GM23338 (cell line): ENCODE data around the gene MED12L. TPM values are rescaled to one million over a fixed set of nuclear protein-coding genes. Genes with fewer than 3 reads are reported as not detected.

ENCODE experiments used
- ATAC-seq: fragments of 200-7000 bp; cut with Tn5 transposase; 3 replicates; pipeline ENCODE4 v1.9.1; 2020
- DNase-seq: peaks from one replicate; pipeline ENCODE4 v3.0.0-alpha.2; 2015; ENCODE audit warnings: low spot score
- H2AFZ ChIP-seq: fragments of 200-600 bp; sonication (generic); 2 replicates; pipeline ENCODE4 v1.8.0; 2016; ENCODE audit warnings: antibody characterized with exemption, mild to moderate bottlenecking, moderate library complexity
- H3F3A ChIP-seq: fragments of 200-600 bp; sonication (generic); replicated peaks from 2 replicates; pipeline ENCODE4 v1.8.0; 2017; ENCODE audit warnings: antibody characterized with exemption, mixed run types, low read depth
- H3K27ac ChIP-seq: fragments of 200-600 bp; sonication (generic); 2 replicates; pipeline ENCODE4 v1.6.1; 2016; ENCODE audit warnings: low read depth
- H3K27me3 ChIP-seq: fragments of 200-600 bp; sonication (generic); 2 replicates; pipeline ENCODE4 v1.8.0; 2016; ENCODE audit warnings: mild to moderate bottlenecking, mixed run types, moderate library complexity; ENCODE audit not compliant: insufficient read depth
- H3K36me3 ChIP-seq: fragments of 200-600 bp; sonication (generic); 2 replicates; pipeline ENCODE4 v1.8.0; 2016; ENCODE audit warnings: mild to moderate bottlenecking; ENCODE audit not compliant: insufficient read depth
- H3K4me1 ChIP-seq: fragments of 200-600 bp; sonication (generic); 2 replicates; pipeline ENCODE4 v1.8.0; 2016; ENCODE audit warnings: mild to moderate bottlenecking, moderate library complexity; ENCODE audit not compliant: insufficient read depth
- H3K4me2 ChIP-seq: fragments of 200-600 bp; sonication (generic); 2 replicates; pipeline ENCODE4 v1.7.1; 2017; ENCODE audit warnings: mixed run types
- H3K4me3 ChIP-seq: fragments of 200-600 bp; sonication (generic); 2 replicates; pipeline ENCODE4 v1.6.1; 2016; ENCODE audit warnings: mixed run types
- H3K79me2 ChIP-seq: fragments of 200-600 bp; sonication (generic); replicated peaks from 2 replicates; pipeline ENCODE4 v1.8.0; 2017; ENCODE audit warnings: mild to moderate bottlenecking; ENCODE audit not compliant: insufficient read depth
- H3K9me2 ChIP-seq: fragments of 200-600 bp; sonication (generic); 2 replicates; pipeline ENCODE4 v1.8.0; 2017; ENCODE audit not compliant: insufficient read depth
- H4K20me1 ChIP-seq: fragments of 200-600 bp; sonication (generic); replicated peaks from 2 replicates; pipeline ENCODE4 v1.8.0; 2017; ENCODE audit warnings: mild to moderate bottlenecking; ENCODE audit not compliant: insufficient read depth
- H3K27ac Mint-ChIP-seq: 2 replicates; pipeline ENCODE4 v1.8.0; 2020; ENCODE audit warnings: inconsistent platforms, mild to moderate bottlenecking, moderate library complexity, mixed read lengths
- H3K27me3 Mint-ChIP-seq: 3 replicates; pipeline ENCODE4 v1.8.0; 2022; ENCODE audit warnings: low read depth, mild to moderate bottlenecking, moderate library complexity, mixed read lengths, inconsistent platforms; ENCODE audit not compliant: insufficient read depth, poor library complexity
- H3K36me3 Mint-ChIP-seq: 3 replicates; pipeline ENCODE4 v1.8.0; 2021; ENCODE audit warnings: low read depth, mild to moderate bottlenecking, inconsistent platforms, moderate library complexity, mixed read lengths
- H3K4me1 Mint-ChIP-seq: 3 replicates; pipeline ENCODE4 v1.8.0; 2020; ENCODE audit warnings: mild to moderate bottlenecking, inconsistent platforms, mixed read lengths
- H3K4me3 Mint-ChIP-seq: 3 replicates; pipeline ENCODE4 v1.8.0; 2021; ENCODE audit warnings: moderate library complexity, mild to moderate bottlenecking, inconsistent platforms, mixed read lengths
- H3K9me3 Mint-ChIP-seq: 3 replicates; pipeline ENCODE4 v1.8.0; 2020; ENCODE audit warnings: moderate library complexity, mild to moderate bottlenecking, inconsistent platforms, mixed read lengths
- CREB1 ChIP-seq: fragments of 250-450 bp; sonication (Bioruptor Pico); IDR thresholded peaks from 2 replicates; pipeline ENCODE4 v1.5.0; 2020; ENCODE audit warnings: low read depth, mild to moderate bottlenecking, moderate library complexity
- EZH2phosphoT487 ChIP-seq: fragments of 200-600 bp; sonication (generic); IDR thresholded peaks from one replicate; pipeline ENCODE4 v1.8.1; 2018; ENCODE audit warnings: antibody characterized with exemption; ENCODE audit not compliant: unreplicated experiment
- NANOG ChIP-seq: IDR thresholded peaks from 2 replicates; pipeline ENCODE4 v1.6.1; 2016; ENCODE audit warnings: antibody characterized with exemption, borderline replicate concordance
- POLR2AphosphoS5 ChIP-seq: IDR thresholded peaks from 2 replicates; pipeline ENCODE4 v1.6.1; 2016; ENCODE audit warnings: antibody characterized with exemption, low read depth
- STAT1 ChIP-seq: IDR thresholded peaks from one replicate; pipeline ENCODE4 v1.6.1; 2016; ENCODE audit warnings: antibody characterized with exemption; ENCODE audit not compliant: unreplicated experiment
- ZNF114 ChIP-seq: fragments of 250-450 bp; sonication (Bioruptor Pico); IDR thresholded peaks from 2 replicates; pipeline ENCODE4 v1.5.0; 2020; ENCODE audit warnings: mild to moderate bottlenecking, moderate library complexity
- polyA plus RNA-seq: library from polyadenylated mRNA; unstranded; fragments of >200 nt; fragmentation: Nextera tagmentation; extraction: Ambion mirVana; gene quantifications from 2 replicates; pipeline ENCODE4 v1.2.1, GENCODE V29; 2016
- total RNA-seq: library from RNA; depleted of rRNA; stranded (reverse); fragments of >200 nt; shearing (Covaris generic); gene quantifications from 2 replicates; pipeline ENCODE4 v1.2.3, GENCODE V29; 2014
- TF ChIP-seq, protein P1 (sequence below): fragments of 250-450 bp; sonication (Bioruptor Pico); IDR thresholded peaks from 2 replicates; pipeline ENCODE4 v1.5.0; 2020; ENCODE audit warnings: mild to moderate bottlenecking, moderate library complexity
- TF ChIP-seq, protein P2 (sequence below): IDR thresholded peaks from 2 replicates; pipeline ENCODE4 v1.6.1; 2016; ENCODE audit warnings: antibody characterized with exemption

The MED12L gene
- total and polyA plus RNA-seq, 2 experiments from 2014 or later = 5.7 to 25.0 TPM

DNA sequence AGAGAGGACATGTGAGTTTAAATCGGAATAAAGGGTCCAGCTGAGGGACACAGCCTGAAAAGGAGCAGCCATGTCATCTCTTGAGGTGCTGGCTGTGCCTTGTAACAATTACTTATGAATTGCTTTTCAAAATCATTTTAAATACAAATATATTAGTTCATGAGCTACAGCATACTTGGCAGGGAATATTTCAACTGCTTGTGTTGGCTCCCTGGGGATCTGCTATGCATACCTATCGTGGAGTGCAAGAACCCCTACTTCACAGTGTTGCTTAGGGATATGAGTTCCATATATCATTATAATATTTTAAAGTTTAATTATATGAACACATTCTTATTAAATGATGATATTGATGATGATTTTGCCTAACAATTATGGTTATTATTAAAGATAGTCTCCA, 212.0 kb downstream of the MED12L start (continued):
- TF ChIP-seq, protein P1, sequence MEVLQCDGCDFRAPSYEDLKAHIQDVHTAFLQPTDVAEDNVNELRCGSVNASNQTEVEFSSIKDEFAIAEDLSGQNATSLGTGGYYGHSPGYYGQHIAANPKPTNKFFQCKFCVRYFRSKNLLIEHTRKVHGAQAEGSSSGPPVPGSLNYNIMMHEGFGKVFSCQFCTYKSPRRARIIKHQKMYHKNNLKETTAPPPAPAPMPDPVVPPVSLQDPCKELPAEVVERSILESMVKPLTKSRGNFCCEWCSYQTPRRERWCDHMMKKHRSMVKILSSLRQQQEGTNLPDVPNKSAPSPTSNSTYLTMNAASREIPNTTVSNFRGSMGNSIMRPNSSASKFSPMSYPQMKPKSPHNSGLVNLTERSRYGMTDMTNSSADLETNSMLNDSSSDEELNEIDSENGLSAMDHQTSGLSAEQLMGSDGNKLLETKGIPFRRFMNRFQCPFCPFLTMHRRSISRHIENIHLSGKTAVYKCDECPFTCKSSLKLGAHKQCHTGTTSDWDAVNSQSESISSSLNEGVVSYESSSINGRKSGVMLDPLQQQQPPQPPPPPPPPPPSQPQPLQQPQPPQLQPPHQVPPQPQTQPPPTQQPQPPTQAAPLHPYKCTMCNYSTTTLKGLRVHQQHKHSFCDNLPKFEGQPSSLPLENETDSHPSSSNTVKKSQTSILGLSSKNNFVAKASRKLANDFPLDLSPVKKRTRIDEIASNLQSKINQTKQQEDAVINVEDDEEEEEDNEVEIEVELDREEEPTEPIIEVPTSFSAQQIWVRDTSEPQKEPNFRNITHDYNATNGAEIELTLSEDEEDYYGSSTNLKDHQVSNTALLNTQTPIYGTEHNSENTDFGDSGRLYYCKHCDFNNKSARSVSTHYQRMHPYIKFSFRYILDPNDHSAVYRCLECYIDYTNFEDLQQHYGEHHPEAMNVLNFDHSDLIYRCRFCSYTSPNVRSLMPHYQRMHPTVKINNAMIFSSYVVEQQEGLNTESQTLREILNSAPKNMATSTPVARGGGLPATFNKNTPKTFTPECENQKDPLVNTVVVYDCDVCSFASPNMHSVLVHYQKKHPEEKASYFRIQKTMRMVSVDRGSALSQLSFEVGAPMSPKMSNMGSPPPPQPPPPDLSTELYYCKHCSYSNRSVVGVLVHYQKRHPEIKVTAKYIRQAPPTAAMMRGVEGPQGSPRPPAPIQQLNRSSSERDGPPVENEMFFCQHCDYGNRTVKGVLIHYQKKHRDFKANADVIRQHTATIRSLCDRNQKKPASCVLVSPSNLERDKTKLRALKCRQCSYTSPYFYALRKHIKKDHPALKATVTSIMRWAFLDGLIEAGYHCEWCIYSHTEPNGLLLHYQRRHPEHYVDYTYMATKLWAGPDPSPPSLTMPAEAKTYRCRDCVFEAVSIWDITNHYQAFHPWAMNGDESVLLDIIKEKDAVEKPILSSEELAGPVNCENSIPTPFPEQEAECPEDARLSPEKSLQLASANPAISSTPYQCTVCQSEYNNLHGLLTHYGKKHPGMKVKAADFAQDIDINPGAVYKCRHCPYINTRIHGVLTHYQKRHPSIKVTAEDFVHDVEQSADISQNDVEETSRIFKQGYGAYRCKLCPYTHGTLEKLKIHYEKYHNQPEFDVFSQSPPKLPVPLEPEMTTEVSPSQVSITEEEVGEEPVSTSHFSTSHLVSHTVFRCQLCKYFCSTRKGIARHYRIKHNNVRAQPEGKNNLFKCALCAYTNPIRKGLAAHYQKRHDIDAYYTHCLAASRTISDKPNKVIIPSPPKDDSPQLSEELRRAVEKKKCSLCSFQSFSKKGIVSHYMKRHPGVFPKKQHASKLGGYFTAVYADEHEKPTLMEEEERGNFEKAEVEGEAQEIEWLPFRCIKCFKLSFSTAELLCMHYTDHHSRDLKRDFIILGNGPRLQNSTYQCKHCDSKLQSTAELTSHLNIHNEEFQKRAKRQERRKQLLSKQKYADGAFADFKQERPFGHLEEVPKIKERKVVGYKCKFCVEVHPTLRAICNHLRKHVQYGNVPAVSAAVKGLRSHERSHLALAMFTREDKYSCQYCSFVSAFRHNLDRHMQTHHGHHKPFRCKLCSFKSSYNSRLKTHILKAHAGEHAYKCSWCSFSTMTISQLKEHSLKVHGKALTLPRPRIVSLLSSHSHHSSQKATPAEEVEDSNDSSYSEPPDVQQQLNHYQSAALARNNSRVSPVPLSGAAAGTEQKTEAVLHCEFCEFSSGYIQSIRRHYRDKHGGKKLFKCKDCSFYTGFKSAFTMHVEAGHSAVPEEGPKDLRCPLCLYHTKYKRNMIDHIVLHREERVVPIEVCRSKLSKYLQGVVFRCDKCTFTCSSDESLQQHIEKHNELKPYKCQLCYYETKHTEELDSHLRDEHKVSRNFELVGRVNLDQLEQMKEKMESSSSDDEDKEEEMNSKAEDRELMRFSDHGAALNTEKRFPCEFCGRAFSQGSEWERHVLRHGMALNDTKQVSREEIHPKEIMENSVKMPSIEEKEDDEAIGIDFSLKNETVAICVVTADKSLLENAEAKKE (CRISPR knock-in tag) = no peak
- TF ChIP-seq EZH2phosphoT487 = no peak
- TF ChIP-seq, protein P2, sequence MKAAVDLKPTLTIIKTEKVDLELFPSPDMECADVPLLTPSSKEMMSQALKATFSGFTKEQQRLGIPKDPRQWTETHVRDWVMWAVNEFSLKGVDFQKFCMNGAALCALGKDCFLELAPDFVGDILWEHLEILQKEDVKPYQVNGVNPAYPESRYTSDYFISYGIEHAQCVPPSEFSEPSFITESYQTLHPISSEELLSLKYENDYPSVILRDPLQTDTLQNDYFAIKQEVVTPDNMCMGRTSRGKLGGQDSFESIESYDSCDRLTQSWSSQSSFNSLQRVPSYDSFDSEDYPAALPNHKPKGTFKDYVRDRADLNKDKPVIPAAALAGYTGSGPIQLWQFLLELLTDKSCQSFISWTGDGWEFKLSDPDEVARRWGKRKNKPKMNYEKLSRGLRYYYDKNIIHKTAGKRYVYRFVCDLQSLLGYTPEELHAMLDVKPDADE = no peak
- no peak for TF ChIP-seq CREB1
- TF ChIP-seq ZNF114 = no peak
- no peak for TF ChIP-seq STAT1
- no peak for TF ChIP-seq POLR2AphosphoS5

DNA sequence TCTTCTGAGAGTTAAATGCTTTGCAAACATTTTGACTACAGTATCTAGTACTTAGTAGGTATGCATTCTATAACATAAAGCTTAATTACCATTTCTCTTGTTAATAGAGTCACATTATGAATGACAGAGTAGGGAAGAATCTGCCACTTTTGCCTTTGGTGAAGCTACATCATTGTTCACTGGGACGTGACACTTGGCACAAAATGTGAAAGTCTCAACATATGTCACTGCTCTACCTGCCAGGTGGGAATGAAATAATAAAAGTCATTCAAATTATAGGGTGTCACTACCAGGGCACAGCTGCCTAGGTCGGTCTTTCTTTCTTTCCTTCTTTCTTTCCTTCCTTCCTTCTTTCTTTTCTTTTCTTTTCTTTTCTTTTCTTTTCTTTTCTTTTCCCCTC, 213.5 kb downstream of the MED12L start:
- no peaks in the 10 kb centered on the region for H3K36me3 Mint-ChIP-seq
- H3K79me2 ChIP-seq = no peaks in the 10 kb centered on the region
- H3K4me3 Mint-ChIP-seq = no peak overlapping the region
- no peak overlapping the region for H2AFZ ChIP-seq
- no peak overlapping the region for H3K4me3 ChIP-seq
- no peak overlapping the region for H3K27ac Mint-ChIP-seq
- peaks cover 2% of the 10 kb centered on the region for H3K27me3 Mint-ChIP-seq
- no peaks in the 10 kb centered on the region for H3K9me2 ChIP-seq
- H3K27ac ChIP-seq = no peak overlapping the region; the same call in 1 of the 2 replicates
- no peaks in the 10 kb centered on the region for H3K27me3 ChIP-seq
- peaks cover 33% of the 10 kb centered on the region for H3K4me1 Mint-ChIP-seq
- ATAC-seq (no peak), DNase-seq (no peak)
- no peaks in the 10 kb centered on the region for H3K36me3 ChIP-seq
- no peaks in the 10 kb centered on the region for H3F3A ChIP-seq
- no peaks in the 10 kb centered on the region for H4K20me1 ChIP-seq
- H3K4me1 ChIP-seq = peaks cover 11% of the 10 kb centered on the region
- no peak overlapping the region for H3K4me2 ChIP-seq
- TF ChIP-seq, protein P2 = no peak
- TF ChIP-seq NANOG (no peak), ZNF114 (no peak)
- H3K9me3 Mint-ChIP-seq = no peaks in the 10 kb centered on the region
